Activated CD8-positive, alpha-beta memory T cell treated with anti-CD3 and anti-CD28 coated beads, Interleukin-2, amount 50 U/mL, for 1 hour (primary cell): Measurements from ENCODE around the gene COL23A1.

ENCODE experiments used
- DNase-seq: peaks from one replicate; pipeline ENCODE4 v3.0.0-alpha.2; 2020; ENCODE audit errors: extremely low read depth

The COL23A1 gene

GRCh38 chr5:178590141-178590923 is at the start of gene COL23A1:
TSS of gene COL23A1 (minus strand) at chr5:178590393.
- DNase-seq, result no peak

- no peak for DNase-seq
Measured at GRCh38 chr5:178637356-178638074, 47.3 kb upstream of the COL23A1 start.

DNA sequence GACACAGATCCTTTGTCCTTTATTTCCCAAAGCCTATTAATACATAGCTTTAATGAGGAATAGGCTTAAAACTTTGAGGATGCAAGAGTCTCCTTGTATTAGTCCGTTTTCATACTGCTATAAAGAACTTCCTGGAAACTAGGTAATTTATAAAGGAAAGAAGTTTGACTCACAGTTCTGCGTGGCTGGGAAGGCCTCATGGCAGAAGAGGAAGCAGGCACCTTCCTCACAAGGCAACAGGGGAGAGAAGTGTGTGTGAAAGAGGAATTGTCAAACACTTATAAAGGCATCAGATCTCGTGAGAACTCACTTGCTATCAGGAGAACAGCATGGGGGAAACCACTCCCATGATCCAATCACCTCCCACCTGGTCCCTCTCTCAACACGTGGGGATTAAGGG is 42.1 kb upstream of the COL23A1 start:
- no peak for DNase-seq

GRCh38 chr5:178630951-178631350 is 40.8 kb upstream of the COL23A1 start:
- no peak for DNase-seq

GRCh38 chr5:178630475-178630930 is 40.3 kb upstream of the COL23A1 start:
- DNase-seq, result no peak

- DNase-seq, result no peak
Measured at GRCh38 chr5:178627259-178627598, 37.0 kb upstream of the COL23A1 start.

- DNase-seq, result peak; percentile 91
Measured at GRCh38 chr5:178626484-178627258, 36.5 kb upstream of the COL23A1 start, which contains the start of gene CLK4. TSS of gene CLK4 (minus strand) at chr5:178627050. CDS start at chr5:178623416, 3,634 bp downstream.

DNA sequence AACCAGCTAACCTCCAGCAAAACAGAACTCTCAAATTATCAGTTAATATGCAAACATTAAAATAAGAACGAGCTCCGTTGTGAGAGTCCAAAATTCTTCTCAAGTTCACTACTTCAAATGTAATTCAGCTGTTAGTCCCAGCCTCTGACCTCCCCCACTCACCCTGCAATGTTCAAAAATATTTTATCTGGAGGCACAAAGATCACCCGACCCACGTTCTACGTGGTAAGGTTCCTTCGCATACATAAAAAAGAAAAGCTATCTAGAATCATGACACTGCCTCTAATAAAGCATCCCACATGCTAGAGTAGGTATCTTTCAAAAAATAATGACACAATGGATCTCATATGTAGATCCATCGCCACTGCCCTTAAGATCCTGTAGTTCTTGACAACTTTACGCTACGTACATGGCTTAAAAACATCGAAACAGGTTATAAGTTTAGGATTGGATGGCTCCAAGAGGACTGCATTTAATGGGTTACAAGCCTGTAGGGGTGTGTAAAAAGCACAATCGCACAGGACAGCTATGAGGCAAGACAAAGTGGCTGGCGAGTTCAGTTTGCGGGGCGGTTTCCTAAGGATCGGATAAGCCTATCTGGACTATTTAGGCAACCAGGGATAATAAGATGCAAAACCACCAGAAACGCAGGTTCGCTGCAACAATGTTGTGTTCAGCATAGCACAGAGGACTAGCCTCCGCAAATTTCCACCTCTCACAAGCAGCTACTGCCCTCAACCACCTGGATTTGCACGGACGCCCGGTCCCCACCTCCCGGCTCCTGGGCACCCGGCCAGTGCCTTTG is 35.7 kb upstream of the COL23A1 start:
- no peak for DNase-seq

DNA sequence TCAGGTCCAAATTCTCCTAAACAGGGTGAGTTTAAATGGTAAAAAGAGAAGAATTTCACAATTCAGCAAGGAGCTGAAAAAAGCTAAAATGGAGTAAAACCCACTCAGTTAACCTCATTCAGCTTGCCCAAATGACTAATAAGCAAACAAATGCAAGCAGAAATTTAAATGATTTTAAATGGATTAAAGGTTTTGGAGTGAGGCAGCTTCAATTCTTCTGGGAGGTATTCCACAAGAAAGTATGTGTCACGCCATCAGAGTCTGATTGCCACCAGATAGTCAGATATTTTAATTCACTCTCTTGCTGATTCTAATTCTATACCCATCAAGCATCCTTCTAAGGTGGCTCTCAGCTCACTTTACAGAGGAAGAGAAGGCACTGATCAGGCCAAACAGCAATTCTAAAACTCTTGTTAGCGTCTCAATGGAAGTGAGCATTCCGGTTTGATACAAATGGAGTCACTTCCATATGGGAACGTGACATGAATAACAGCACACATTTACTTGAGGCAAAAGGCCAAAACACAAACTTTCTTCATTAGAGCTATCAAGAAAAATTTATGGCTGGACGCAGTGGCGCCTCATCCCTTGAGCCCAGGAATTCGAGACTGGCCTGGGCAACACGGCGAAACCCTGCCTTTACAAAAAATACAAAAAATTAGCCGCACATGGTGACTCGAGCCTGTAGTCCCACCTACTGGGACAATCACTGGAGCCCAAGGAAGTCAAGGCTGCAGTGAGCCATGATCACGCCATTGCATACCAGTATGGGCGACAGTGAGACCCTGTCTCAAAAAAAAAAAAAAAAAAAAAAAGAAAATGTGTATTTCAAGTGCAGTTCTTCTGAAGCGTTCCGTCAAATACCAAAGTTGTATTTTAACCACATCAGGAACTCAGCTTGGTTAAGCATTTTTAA is 34.7 kb upstream of the COL23A1 start:
- DNase-seq, result no peak

GRCh38 chr5:178622679-178623247 is 32.6 kb upstream of the COL23A1 start:
- no peak for DNase-seq

DNA sequence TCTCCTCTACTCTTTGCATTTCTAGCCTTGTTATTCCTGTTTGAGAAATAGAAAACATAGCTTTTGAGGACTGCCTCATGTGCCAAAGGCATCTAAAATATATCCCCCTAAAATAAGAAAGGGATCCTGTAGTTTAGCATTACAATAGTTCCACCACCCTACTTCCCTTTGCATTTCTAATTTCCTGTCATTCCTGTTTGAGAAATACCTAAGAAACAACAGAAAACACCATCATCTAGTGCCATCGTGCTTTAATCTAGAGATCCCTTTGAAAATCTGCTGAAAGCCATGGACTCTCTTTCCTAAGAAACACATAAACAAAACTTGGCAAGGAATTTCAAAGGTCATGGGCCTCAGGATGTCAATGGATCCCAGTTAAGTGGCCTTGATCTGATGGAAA is 29.2 kb upstream of the COL23A1 start:
- no peak for DNase-seq

GRCh38 chr5:178612299-178612698 is 22.1 kb upstream of the COL23A1 start:
- DNase-seq, result no peak

DNA sequence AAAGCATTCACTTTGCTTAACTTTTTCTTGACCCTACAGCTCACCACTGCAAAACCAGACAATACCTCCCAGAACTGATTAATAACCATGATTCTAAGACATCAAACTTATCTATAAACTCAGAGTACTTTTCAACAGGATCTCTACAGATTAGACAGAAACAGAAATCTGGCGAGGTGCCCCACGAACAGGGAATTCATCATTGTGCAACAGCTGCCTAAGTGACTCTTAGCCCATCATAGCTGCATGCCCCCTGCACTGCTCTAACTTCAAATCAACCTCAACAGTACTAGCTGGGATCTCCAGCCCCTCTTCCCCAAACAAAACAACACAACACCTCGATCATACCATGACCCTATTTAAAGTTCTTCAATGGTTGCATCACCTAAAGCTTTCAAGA is 16.1 kb upstream of the COL23A1 start:
- DNase-seq, result no peak

DNA sequence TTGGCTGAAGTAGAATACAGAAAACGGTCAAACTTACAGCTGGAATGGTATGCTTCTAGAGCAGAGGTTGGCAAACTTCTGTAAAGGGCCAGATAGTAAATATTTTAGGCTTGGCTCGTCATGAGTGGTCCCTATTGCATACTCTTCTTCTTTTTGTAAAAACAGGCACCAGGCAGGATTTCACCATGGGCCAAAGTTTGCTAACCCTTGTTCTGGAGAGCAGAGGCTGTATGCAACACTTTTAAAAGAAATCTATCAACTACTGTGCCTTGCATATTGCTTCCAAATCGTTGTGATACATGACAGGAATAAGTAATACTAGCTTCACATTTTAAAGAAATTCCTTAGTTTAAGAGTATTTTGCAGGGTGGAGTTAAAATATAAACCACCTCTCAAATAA is 15.6 kb upstream of the COL23A1 start:
- DNase-seq, result no peak

GRCh38 chr5:178602752-178603151 is 12.6 kb upstream of the COL23A1 start:
- DNase-seq, result no peak

DNA sequence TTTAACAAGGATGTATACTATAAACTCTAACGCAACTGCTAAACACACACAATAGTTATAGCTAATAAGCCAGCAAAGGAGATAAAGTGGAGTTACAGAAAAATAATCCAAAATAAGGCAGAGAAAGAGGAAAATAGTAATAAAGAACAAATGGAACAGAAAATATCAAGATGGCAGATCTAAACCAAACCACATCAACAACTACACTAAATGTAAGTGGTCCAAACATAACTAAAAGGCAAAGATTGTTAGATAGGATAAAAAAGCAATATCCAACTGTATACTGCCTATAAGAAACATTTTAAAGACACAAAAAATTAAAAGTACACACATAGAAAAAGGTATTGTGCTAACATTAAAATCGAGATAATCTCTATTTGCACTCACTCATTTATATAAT is 5.6 kb upstream of the COL23A1 start:
- no peak for DNase-seq

- no peak for DNase-seq
Measured at GRCh38 chr5:178595150-178595549, 5.0 kb upstream of the COL23A1 start.

GRCh38 chr5:178590924-178591423 is 781 bp upstream of the COL23A1 start:
- DNase-seq, result no peak

GRCh38 chr5:178589180-178590140 is 733 bp downstream of the COL23A1 start:
- no peak for DNase-seq
